GM18951 (cell line): ENCODE results near the gene TNNT2.

Experiments
- POLR2A ChIP-seq: IDR thresholded peaks from 4 replicates; pipeline ENCODE4 v1.6.1; 2011; ENCODE audit warnings: mild to moderate bottlenecking; ENCODE audit not compliant: insufficient read length, insufficient read depth; ENCODE audit errors: extremely low read depth
- in situ Hi-C: fragments of 300-500 bp; cut with MboI; formaldehyde crosslinking; loops from one replicate; pipeline ENCODE4 v1.12.0; 2022; ENCODE audit warnings: low sequenced_read_pairs, mixed read lengths, inconsistent platforms; ENCODE audit not compliant: unreplicated experiment

The TNNT2 gene

DNA sequence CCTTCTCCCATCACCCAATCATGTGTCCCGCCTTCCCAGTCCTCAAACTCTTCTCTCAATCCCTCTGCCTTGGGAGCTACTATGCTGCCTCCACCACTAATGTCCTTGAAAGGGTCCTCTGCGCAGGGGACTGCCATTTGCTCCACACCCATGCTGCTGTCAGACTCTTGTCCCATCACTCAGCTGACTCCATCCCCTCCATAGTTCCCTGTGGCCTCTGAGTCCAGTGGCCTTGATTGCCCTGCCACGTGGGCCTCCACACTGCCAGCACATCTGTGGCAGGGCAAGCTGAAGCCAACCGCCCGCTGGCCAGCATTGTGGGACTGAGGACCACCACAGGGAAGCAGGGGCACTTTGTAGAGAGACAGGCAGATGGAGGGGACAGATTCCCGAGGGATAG, 1.3 kb upstream of the TNNT2 start:
- TF ChIP-seq POLR2A = no peak
- in situ Hi-C loops = no loop called here

DNA sequence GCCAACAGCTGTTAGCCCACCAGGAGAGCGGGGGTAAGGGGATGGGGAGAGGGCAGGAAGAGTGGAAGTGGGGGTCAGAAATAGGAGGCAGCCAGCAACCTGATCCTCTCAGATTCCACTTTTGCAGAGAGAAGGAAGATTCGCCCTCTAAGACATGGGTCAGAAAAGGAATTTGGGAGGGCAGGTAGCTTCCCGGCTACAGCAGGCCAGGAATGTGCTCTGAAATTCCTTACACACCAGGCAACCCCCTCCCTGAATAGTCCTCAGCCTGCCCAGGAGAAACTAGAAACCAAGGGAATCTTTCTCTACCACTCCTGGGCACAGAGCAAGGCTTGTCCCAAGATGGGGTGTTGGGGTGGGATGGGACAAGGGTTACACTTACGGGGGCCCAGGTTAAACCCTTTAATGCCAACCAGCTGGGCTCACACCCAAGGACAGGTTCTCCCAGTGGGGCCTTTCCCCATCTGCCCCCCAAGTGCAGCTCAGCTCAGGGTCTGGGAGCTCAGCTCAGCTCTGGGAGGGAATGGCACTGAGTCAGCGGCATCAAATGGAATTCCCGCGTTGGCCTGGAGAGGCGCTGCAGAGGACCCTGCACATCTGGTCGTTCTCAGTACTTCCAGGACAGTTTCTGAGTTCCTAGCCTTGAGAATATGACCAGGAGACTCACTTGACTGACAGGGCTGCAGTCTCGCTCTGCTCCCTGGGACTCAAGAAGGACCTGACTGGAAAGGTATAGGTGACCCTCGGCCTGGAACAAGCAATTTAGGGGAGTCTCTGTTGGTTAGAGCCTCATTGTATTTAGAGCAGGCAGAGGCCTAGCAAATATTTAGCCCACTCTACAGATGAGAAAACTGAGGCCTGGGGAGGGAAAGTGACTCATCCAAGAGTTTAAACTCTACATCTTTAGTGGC, 761 bp downstream of the TNNT2 start:
- in situ Hi-C loops = no loop called here
- no peak for TF ChIP-seq POLR2A

DNA sequence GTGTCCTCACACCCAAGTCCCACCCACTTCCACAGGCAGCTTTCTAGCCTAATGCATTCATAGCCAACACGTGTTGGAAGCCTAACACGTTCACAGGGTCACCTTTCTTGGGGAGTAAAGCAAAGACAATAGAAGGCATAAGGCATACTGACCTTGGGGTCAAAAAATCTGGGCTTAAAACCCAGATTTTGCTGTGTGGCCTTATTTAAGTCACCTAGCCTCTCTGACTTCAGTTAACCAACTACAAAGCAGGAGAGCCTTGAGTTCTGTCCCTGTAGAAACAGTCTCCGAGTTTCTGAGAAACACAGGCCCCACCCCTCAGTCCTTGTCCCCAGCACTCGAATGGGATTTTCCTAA, 1.4 kb downstream of the TNNT2 start:
- TF ChIP-seq POLR2A = no peak
- in situ Hi-C loops = no loop called here

DNA sequence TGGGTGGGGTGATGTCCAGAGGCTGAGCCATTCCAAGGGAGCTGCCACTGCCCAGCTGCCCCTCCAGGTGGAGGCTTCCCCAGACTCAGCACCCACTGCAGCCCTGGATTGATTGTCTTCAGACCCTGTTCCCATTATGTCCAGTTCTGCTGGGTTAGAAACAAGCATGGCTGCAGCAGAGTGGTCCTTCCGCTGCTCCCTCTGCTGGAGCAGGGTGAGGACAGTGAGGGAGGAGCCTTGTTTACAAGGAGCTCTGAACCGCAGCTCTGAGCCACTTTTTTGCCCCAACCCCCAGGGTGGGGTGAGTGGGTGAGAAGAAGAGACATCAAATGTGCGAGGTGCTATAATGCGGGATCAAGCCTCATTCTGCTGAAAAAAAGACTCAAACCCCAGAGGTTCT, 2.3 kb downstream of the TNNT2 start:
- no peak for TF ChIP-seq POLR2A
- in situ Hi-C loops = no loop called here

DNA sequence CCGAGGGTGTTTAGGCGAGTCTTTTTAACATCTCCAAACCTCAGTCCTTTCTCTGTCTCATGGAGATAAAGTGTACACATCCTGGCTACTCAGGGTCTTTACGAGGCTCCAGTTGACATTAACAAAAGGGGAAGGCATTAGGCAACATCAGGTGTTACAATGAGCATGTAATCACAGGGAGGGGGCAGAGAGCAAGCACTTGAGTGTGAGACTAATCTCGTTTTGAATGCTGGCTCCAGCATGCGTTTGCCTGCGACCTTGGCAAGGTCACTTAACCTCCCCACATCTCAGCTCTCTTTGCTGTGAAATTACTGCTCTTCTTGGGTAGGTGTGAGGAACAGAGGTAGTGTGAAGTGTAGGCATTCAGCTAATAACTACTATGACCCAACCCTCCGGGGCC, 3.1 kb downstream of the TNNT2 start:
- no peak for TF ChIP-seq POLR2A
- in situ Hi-C loops = no loop called here

DNA sequence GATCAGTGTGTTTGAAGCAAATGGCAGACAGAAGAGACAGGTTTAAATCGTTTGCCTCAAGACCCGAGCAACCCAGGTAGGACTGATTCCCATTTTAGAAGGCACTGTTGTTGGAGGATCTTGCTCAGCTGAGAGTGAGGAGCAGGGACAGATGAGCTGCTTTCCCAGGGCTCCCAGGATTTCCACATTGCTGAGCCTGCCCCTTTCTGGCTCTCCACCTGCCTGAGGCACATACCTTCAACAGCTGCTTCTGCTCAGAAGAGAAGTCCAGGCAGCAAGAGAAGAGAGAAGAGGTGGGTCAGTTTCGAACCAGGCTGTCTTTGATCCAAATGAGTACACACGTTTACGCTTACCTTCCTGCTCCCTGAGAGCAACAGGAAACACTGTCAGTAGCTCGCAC, 5.7 kb downstream of the TNNT2 start:
- no peak for TF ChIP-seq POLR2A
- in situ Hi-C loops = no loop called here

DNA sequence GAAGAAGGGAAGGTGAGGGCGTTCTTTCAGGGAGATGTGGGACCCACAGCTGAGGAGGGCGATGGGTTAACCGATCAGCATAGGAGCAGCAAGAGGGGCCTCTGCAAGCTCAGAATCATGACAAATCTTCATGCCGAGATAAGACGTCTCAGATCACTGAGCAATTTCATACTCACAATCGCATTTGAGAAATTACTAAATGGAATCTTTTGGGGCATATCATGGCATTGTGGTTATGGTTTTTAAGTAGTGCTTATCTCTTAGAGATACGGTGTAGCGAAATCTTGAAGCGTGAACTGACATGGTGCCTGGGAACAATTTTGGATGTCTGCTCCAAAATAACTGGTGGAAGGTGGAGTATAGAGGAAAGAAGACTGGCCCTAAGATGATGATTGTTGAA, 6.2 kb downstream of the TNNT2 start:
- TF ChIP-seq POLR2A = no peak
- in situ Hi-C loops = no loop called here

DNA sequence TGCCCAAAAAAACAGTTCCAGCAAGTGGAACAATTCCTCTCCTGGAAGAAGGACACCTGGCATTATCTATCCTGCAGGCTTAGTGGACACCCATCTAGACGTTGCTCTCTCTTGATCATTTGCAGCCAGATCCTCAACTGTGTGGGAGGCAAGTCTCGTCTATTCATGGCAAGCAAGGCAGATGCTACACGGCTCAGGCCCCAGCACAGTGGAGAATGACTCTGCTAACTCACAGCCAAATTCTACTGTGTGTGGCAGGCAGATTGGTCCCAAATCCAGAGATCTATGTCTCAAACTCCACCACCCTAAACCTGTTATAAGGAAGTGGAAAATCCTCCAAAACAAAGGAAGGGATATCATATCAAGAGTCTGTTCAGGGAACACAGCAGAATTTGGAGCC, 7.0 kb downstream of the TNNT2 start:
- in situ Hi-C loops = no loop called here
- no peak for TF ChIP-seq POLR2A

DNA sequence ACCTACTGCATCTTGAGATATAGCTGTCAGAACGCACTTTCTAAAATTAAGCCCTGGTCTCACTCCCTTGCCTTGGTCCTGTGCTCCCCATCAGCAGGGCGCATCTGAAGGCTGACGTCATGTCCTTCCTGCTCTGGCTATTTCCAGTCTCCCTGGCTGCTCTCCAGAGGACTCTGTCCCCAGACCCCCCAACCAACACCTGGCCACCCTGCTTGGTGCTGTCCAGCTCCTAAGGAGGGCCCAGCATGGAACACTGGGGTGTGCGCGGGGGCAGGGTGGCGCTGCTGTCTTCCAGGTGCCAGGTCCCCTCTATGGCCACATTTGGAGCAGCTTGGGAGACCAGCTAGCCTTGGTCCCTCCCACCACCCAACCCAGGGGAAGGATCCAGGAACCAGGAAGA, 8.3 kb downstream of the TNNT2 start:
- in situ Hi-C loops = no loop called here
- TF ChIP-seq POLR2A = no peak

DNA sequence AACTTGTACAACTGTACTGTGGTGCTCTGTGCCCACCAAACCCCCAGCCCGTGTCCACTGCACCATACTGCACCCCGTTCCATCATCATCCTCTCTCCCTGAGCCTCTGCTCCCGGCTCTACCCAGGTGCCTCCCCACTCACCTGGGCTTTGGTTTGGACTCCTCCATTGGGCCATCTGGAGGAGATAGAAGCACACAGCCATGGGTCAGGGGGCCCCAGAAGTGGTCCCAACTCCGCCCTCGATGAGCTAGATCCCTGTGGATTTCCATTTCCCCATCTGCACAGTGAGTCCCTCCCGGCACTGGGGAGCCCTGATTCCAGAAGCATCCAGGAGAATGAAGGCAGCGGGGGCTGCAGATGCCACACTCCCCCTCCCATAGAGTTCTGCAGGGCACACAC, 10.8 kb downstream of the TNNT2 start:
- TF ChIP-seq POLR2A = no peak
- in situ Hi-C loops = no loop called here

DNA sequence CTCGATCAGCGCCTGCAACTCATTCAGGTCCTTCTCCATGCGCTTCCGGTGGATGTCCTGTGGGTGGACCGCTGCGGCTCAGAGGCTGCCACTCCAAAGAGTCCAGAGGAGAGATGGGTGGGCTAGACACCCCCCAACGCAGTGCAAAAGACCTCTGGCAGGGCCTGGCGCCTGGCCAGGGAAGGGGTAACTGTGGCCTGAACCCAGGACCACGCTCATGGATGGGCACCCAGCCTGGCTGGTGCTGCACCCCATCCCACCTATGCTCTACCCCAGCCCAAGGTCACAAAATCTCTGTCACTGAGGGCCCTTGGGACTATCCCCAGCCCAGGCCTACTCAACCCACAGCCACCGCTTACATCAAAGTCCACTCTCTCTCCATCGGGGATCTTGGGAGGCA, 12.2 kb downstream of the TNNT2 start:
- in situ Hi-C loops = no loop called here
- no peak for TF ChIP-seq POLR2A

DNA sequence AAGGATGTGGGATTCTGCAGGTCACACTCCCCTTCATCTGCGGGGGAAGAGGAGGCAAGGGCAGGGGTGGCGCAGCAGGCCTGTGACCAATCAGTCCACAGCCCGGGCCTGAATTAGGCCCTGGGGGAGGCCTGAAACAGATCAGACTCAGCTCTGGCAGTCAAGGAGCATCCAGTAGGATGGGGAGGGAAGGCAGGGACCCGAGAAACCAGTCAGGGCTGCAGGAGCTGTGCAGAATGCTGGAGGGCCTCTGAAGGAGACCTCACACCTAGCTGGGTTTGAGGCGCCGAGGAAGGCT, 12.7 kb downstream of the TNNT2 start:
- in situ Hi-C loops = no loop called here
- TF ChIP-seq POLR2A = no peak

DNA sequence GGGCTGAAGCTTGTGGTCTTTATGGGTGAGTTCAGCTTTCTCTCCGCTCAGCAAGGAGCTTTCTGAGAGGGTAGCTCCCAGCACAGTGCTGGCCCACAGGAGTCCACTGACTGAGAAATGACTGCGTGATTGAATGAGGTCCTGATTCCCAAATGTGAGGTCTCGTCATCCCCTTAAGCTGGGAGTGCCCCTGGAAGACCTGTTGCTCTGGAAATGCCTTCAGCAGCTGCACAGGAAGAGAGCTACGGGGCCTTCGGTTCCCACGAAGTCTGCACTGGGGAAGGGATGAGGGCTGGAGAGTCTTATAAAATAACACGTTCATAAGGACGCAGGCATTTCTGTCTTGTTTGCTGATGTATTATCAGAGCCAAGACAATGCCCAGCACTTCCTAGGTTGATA, 14.0 kb downstream of the TNNT2 start:
- in situ Hi-C loops = no loop called here
- no peak for TF ChIP-seq POLR2A

DNA sequence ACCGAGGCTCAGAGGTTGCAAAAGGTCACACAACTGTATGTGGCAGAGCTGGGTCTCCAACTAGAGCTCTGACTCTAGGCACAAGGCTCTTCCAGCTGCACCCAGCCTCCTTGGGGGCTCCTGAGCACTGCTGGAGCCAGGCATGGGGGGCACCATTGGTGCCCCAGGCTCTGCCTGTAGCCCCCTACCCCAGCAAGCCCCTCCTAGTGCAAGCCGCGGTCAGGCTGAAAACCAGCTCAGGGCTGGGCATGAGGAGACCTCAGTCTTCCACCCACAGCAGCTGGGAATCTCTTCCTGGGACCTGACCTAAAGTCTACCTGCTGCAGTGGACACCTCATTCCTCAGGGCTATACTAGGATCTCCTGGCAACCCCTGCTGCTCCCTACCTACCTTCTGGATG, 14.6 kb downstream of the TNNT2 start:
- no peak for TF ChIP-seq POLR2A
- in situ Hi-C loops = no loop called here
